GM18951 (cell line): Measurements from ENCODE around the gene NOM1.
"Not testable (repeated sequence)": the region's sequence is repeated elsewhere in the genome, so short reads cannot be mapped to it uniquely, and the experiment has no call there.

ENCODE experiments used
- POLR2A ChIP-seq: IDR thresholded peaks from 4 replicates; pipeline ENCODE4 v1.6.1; 2011; ENCODE audit warnings: mild to moderate bottlenecking; ENCODE audit not compliant: insufficient read length, insufficient read depth; ENCODE audit errors: extremely low read depth
- in situ Hi-C: fragments of 300-500 bp; cut with MboI; formaldehyde crosslinking; loops from one replicate; pipeline ENCODE4 v1.12.0; 2022; ENCODE audit warnings: low sequenced_read_pairs, mixed read lengths, inconsistent platforms; ENCODE audit not compliant: unreplicated experiment

Gene NOM1, protein sequence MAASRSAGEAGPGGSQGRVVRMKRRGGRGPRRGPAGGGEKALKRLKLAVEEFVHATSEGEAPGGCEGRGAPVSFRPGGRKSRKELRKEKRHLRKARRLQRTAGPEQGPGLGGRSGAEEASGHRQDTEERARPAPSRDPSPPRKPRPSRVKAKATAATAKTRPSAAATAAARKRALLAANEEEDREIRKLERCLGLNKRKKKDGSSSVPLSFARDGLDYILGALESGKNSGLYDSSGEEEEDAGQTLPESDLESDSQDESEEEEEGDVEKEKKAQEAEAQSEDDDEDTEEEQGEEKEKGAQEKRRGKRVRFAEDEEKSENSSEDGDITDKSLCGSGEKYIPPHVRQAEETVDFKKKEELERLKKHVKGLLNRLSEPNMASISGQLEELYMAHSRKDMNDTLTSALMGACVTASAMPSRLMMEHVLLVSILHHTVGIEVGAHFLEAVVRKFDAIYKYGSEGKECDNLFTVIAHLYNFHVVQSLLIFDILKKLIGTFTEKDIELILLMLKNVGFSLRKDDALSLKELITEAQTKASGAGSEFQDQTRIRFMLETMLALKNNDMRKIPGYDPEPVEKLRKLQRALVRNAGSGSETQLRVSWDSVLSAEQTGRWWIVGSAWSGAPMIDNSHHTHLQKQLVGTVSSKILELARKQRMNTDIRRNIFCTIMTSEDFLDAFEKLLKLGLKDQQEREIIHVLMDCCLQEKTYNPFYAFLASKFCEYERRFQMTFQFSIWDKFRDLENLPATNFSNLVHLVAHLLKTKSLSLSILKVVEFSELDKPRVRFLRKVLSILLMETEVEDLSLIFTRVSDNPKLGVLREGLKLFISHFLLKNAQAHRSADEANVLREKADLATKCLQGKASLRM

DNA sequence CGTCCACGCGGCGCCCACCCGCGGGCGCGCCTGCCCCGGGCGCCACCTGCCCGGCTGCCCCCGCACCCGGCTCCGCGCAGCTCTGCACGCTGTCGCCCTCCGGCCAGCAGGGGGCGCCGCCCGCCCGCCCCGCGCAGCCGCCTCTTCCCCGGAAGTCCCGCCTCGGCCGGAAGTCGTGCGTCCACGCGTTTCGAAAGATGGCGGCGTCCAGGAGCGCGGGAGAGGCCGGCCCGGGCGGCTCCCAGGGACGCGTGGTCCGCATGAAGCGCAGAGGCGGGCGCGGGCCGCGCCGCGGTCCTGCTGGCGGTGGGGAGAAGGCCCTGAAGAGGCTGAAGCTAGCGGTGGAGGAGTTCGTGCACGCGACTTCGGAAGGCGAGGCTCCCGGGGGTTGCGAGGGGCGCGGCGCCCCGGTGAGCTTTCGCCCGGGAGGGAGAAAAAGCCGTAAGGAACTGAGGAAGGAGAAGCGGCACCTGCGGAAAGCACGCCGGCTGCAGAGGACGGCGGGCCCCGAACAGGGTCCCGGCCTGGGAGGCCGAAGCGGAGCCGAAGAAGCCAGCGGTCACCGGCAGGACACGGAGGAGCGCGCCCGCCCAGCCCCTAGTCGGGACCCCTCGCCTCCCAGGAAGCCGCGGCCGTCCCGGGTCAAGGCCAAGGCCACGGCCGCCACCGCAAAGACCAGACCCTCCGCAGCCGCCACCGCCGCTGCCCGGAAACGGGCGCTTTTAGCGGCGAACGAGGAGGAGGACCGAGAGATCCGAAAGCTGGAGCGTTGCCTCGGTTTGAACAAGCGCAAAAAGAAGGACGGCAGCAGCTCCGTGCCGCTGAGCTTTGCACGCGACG is at the start of gene NOM1:
NOM1 (plus strand) TSS at position 172 of the 840 bp plus-strand sequence; CDS start at position 198, 26 bp downstream.
- in situ Hi-C loops: no loop called here
- TF ChIP-seq POLR2A: peak; percentile 93

DNA sequence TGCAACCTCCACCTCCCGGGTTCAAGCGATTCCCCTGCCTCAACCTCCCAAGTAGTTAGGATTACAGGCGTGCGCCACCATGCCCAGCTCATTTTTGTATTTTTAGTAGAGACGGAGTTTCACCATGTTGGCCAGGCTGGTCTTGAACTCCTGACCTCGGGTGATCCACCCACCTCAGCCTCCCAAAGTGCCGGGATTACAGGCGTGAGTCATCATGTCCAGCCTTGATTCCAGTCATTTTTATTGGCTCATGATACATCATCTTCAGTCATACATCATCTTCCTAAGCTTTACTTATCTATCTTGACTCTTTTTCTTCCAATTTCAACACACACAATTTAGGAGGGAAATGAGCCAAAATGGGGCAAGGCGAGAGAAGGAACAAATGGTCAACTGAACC is 49.4 kb upstream of the NOM1 start:
- in situ Hi-C loops: not testable (repeated sequence)

DNA sequence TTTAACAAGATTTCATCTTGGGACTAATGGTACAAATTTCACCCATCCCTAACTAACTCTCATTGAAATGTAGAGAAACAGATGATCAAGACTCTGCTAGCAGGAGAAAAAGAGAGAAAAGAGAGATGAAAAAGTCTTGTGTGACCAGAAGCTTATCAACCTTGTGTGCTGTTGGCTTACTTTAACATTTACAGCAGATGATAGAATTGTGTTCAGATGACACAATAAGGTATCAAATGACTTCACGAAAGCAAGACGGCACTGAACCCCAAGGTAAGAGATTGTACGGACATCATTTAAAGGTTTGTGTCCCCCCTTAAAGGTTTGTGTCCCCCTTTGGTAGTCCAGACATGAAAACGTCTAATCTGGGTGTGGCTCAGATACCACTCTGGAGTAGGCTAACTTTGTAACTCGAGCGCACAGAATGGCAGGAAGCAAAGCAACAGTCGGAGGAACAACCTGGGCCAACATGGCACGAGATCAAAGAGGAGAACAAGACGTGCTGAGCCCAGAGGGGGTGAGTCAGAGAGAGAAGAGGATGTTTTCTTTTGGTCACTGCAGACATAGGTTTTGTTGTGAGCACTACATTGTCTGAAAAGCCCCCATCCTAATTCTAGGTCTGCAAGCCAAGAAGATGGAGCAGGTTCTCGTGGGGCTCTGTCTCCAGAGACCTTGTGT is 46.1 kb upstream of the NOM1 start:
- TF ChIP-seq POLR2A: no peak
- in situ Hi-C loops: no loop called here

DNA sequence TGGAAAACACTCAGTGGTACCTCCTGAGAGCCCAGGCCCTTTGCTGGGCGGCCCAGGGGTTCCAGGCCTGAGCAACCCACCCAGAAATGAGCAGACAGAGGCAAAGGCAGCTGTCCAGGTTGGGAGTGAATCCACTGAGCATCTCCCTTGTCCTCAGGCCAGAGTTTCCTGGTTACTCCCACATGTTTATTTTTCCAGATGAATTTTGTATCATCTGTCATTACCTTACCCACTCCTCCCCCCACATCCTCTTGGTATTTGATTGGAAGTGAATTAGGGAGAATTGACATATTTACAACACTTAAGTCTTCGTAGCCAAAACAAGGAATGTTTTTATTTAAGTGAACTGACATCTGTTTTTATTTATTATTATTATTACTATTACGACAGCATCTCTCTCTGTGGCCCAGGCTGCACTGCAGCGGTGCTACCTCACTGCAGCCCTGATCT is 43.3 kb upstream of the NOM1 start:
- in situ Hi-C loops: no loop called here

DNA sequence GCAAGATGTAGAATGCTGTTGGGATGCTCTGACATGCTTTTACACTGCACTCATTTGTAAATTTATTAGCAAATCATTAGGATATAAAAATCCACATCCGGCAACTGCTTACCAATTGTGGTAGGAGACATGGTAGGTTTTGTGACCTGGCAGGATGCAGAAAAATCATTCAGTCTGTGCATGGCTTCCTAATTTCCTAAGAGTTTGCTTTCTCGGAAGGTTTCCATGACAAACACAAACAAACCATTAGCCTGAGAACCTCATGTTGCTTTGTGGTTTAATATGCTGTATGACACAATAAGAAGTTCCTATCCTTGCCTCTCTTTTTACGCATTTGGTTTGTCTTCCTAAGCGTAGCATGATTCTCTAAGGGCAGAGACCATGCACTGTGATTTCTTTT is 41.9 kb upstream of the NOM1 start:
- no peak for TF ChIP-seq POLR2A
- in situ Hi-C loops: no loop called here

More for the DNA sequence above, 43.3 kb upstream of the NOM1 start:
- no peak for TF ChIP-seq POLR2A

DNA sequence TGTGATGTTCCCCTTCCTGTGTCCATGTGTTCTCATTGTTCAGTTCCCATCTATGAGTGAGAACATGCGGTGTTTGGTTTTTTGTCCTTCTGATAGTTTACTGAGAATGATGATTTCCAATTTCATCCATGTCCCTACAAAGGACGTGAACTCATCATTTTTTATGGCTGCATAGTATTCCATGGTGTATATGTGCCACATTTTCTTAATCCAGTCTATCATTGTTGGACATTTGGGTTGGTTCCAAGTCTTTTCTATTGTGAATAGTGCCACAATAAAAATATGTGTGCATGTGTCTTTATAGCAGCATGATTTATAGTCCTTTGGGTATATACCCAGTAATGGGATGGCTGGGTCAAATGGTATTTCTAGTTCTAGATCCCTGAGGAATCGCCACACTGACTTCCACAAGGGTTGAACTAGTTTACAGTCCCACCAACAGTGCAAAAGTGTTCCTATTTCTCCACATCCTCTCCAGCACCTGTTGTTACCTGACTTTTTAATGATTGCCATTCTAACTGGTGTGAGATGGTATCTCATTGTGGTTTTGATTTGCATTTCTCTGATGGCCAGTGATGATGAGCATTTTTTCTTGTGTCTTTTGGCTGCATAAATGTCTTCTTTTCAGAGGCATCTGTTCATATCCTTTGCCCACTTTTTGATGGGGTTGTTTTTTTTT is 39.8 kb upstream of the NOM1 start:
- in situ Hi-C loops: not testable (repeated sequence)

DNA sequence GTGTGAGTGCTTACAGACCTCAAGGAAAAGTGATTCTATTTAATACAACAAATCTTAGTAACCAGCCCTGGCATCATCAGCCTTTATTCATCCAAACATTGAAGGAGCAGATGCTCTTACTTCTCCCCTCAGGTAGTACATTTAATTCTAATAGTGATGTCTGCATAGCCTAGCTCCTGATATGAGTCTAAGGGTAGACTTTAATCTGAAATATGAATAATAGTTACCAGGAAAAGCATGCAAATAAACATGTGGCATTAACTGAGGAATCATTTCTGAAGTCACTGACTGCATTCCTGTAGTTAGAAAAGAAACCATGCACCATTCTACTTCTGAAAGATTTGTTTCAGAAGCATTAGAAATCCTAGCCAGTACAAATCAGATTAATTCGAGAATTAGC is 30.9 kb upstream of the NOM1 start:
- in situ Hi-C loops: no loop called here
- TF ChIP-seq POLR2A: no peak

DNA sequence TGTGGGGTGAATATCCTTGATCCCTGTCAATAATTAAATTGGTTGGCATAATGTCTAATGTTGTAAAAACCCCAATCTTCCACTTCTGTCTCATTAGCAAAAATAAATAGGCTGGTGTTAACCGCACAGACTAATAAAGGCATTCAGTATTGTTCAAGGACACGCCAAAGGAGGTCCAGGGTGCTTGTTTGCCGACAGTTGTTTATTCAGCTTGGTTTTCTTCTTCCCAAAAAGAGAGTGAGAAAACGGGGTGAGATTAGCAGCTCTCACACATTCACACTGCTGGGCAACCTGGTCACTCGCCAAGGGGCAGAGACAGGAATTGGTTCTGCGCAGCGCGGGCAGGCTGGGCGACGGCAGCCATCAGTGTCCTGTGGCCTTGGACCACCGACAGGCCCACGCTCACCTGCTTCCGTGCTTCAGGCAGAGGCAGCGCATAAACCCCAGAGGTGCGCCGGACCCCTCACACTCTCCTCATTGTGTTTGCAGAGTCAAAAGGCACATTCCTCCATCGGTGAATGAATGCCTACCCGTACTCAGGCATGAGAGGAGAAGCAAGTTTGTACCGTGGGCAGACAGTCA is 30.3 kb upstream of the NOM1 start:
- no peak for TF ChIP-seq POLR2A
- in situ Hi-C loops: no loop called here

DNA sequence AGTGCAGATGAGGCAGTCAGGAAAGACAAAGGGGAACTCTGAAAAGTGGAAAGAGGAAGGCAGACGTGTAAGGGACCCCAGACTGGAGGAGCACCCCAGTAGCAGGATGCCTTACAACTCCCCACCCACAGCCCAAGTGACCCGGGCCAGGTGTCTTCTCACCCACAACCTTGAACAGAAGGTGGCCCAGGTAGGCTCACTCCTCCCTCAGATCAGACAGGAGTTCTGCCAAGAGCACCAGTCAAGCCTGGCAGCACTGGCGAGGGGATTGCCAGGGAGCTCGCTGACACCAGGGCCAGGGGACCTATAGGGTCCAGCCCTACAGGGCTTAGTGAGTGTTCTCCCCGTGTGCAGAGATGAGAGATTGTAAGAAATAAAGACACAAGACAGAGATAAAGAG is 29.4 kb upstream of the NOM1 start:
- in situ Hi-C loops: no loop called here
- no peak for TF ChIP-seq POLR2A

DNA sequence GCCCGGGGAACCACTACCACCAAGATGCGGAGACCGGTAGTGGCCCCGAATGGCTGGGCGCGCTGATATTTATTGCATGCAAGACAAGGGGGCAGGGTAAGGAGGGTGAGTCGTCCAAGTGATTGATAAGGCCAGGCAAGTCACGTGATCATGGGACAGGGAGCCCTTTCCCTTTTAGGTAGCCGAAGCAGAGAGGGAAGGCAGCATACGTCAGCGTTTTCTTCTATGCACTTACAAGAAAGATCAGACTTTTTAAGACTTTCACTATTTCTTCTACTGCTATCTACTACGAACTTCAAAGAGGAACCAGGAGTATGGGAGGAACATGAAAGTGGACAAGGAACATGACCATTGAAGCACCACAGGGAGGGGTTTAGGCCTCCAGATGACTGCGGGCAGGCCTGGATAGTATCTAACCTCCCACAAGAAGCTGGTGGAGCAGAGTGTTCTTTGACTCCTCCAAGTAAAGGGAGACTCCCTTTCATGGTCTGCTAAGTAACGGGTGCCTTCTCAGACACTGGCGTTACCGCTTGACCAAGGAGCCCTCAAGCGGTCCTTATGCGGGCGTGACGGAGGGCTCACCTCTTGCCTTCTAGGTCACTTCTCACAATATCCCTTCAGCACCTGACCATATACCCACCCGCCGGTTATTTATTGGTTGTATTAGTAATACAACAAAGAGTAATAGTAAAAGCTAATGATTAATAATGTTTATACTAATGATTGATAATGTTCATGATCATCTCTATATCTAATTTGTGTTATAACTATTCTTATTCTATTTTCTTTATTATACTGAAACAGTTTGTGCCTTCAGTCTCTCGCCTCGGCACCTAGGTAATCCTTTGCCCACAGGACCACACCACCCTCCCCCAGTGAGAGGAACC is 28.8 kb upstream of the NOM1 start:
- in situ Hi-C loops: not testable (repeated sequence)

DNA sequence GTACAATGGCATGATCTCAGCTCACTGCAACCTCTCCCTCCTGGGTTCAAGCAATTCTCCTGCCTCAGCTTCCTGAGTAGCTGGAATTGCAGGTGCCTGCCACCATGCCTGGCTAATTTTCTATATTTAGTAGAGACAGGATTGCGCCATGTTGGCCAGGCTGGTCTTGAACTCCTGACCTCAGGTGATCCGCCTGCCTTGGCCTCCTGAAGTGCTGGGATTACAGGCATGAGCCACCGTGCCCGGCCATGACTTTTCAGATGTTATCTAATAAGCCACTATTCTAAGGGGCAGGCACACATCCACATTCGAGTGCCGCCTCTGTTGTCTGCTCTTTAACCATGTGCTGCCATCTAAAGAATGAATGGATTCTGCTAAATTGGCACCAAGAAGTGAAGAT is 27.2 kb upstream of the NOM1 start:
- in situ Hi-C loops: not testable (repeated sequence)

DNA sequence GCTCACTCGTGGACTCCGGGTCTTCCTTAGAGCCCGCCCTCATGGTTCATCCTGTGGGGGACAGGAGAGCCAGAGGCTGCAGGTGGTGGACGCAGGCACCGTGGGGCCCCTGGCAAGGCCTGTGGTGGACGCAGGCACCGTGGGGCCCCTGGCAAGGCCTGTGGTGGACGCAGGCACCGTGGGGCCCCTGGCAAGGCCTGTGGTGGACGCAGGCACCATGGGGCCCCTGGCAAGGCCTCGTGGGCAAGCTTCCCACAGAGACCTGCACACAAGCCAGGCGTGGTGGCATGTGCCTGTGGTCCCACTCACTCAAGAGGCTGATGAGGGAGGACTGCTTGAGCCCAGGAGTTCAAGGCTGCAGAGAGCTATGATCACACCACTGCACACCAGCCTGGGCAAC is 23.7 kb upstream of the NOM1 start:
- in situ Hi-C loops: not testable (repeated sequence)
